Keratinocyte (primary cell): Measurements from ENCODE around the gene SHKBP1.

ENCODE experiments used
- EZH2 ChIP-seq: IDR thresholded peaks from one replicate; pipeline ENCODE4 v1.6.1; 2012; ENCODE audit warnings: inconsistent platforms, mild to moderate bottlenecking, low read length, moderate library complexity
- TF ChIP-seq, protein P1 (sequence below), 3 experiments: IDR thresholded peaks in 1 of 3; conservative IDR thresholded peaks in 1 of 3; optimal IDR thresholded peaks in 1 of 3; 2 replicates in 2 of 3; 3 replicates in 1 of 3; pipeline versions ENCODE3 to v1.5.1; 2011; ENCODE audit warnings: low read length in 3 of 3, mild to moderate bottlenecking in 3 of 3, moderate library complexity in 2 of 3, control low read depth in 1 of 3, inconsistent platforms in 1 of 3; ENCODE audit not compliant: insufficient read depth in 2 of 3; ENCODE audit errors: extremely low read depth in 1 of 3

DNA sequence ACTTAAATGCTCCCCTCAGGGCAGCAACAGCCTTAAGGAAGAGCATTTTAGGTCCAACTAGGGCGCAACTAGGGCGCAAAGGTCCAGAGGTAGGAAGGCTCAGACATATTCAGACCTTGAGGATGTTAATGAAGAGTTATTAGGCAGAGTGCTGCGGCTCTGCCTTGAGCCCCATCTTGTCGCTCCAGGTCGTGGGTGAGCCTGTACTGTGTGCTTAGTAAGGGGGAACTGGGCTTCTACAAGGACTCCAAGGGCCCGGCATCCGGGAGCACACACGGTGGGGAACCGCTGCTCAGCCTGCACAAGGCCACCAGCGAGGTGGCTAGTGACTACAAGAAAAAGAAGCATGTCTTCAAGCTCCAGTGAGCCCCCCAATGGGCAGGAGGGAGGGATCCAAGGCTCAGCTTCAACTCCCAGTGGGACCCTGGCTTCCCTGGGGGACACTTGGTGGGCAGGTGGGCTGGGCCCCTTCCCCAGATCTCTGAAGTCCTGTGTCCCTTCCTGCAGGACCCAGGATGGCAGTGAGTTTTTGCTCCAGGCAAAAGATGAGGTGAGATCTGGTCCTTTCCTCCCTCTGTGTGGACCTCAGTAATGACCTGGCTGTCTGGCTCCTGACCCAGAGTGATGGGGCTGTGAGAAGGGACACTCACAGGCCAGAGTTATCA, 4.7 kb upstream of the SHKBP1 start:
- TF ChIP-seq, protein P1, sequence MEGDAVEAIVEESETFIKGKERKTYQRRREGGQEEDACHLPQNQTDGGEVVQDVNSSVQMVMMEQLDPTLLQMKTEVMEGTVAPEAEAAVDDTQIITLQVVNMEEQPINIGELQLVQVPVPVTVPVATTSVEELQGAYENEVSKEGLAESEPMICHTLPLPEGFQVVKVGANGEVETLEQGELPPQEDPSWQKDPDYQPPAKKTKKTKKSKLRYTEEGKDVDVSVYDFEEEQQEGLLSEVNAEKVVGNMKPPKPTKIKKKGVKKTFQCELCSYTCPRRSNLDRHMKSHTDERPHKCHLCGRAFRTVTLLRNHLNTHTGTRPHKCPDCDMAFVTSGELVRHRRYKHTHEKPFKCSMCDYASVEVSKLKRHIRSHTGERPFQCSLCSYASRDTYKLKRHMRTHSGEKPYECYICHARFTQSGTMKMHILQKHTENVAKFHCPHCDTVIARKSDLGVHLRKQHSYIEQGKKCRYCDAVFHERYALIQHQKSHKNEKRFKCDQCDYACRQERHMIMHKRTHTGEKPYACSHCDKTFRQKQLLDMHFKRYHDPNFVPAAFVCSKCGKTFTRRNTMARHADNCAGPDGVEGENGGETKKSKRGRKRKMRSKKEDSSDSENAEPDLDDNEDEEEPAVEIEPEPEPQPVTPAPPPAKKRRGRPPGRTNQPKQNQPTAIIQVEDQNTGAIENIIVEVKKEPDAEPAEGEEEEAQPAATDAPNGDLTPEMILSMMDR (optimal IDR thresholded peaks at IDR 0.05 in 1 of 3, IDR thresholded peaks at IDR 0.05 in 1 of 3, conservative IDR thresholded peaks at IDR 0.05 in 1 of 3; ENCODE audit: extremely low read depth in 1 of 3, insufficient read depth in 2 of 3, low read length in 3 of 3) = no peak
- no peak for TF ChIP-seq EZH2
